HUES64 (cell line): ENCODE results near the gene PTGS1.
A peak's percentile ranks its signal among the peaks of the same experiment; 100 is the strongest.

ENCODE experiments used
- H3K27ac ChIP-seq: 2 replicates; pipeline ENCODE4 v1.7.0; 2013; ENCODE audit warnings: low read depth, low read length, inconsistent platforms
- H3K27me3 ChIP-seq: 2 replicates; pipeline ENCODE4 v1.6.1; 2013; ENCODE audit warnings: mild to moderate bottlenecking, low read length; ENCODE audit not compliant: insufficient read depth
- H3K36me3 ChIP-seq: 2 replicates; pipeline ENCODE4 v1.6.1; 2013; ENCODE audit warnings: mild to moderate bottlenecking, low read length; ENCODE audit not compliant: insufficient read depth
- H3K4me1 ChIP-seq: 2 replicates; pipeline ENCODE4 v1.6.1; 2013; ENCODE audit warnings: mild to moderate bottlenecking, low read length, moderate library complexity; ENCODE audit not compliant: insufficient read depth
- H3K4me3 ChIP-seq: 2 replicates; pipeline ENCODE4 v1.5.1; 2013; ENCODE audit warnings: mild to moderate bottlenecking, low read length, moderate library complexity
- H3K9ac ChIP-seq: 2 replicates; pipeline ENCODE4 v1.6.1; 2013; ENCODE audit warnings: mild to moderate bottlenecking, low read depth, low read length
- H3K9me3 ChIP-seq: 2 replicates; pipeline ENCODE4 v1.6.1; 2013; ENCODE audit warnings: low read depth, low read length; ENCODE audit not compliant: insufficient read depth
- whole genome bisulfite sequencing: fragments of 150-250, 120-280 bp; methylation state at CpG from one replicate; pipeline ENCODE4 v1.1.7; 2013; ENCODE audit warnings: missing lambda C conversion rate; 5-methylcytosine and 5-hydroxymethylcytosine counted together

Gene PTGS1

GRCh38 chr9:122364117-122364782, 6.6 kb upstream of the PTGS1 start:
- 93% methylated on average over 10 of the region's 10 CpGs for WGBS
- Histone ChIP-seq H3K27ac (no peak overlapping the region), H3K9me3 (no peaks in the 10 kb centered on the region), H3K36me3 (no peaks in the 10 kb centered on the region), H3K27me3 (peaks cover 4% of the 10 kb centered on the region; the same call in 1 of the 2 replicates), H3K4me3 (no peak overlapping the region), H3K9ac (no peak overlapping the region), H3K4me1 (no peaks in the 10 kb centered on the region)

- Histone ChIP-seq H3K27me3 (peaks cover 7% of the 10 kb centered on the region), H3K27ac (no peak overlapping the region), H3K9me3 (no peaks in the 10 kb centered on the region), H3K9ac (no peak overlapping the region), H3K4me3 (no peak overlapping the region), H3K36me3 (no peaks in the 10 kb centered on the region), H3K4me1 (no peaks in the 10 kb centered on the region)
- WGBS: 93% methylated on average over 10 of the region's 10 CpGs
Observed at GRCh38 chr9:122364783-122365150, 6.1 kb upstream of the PTGS1 start.

DNA sequence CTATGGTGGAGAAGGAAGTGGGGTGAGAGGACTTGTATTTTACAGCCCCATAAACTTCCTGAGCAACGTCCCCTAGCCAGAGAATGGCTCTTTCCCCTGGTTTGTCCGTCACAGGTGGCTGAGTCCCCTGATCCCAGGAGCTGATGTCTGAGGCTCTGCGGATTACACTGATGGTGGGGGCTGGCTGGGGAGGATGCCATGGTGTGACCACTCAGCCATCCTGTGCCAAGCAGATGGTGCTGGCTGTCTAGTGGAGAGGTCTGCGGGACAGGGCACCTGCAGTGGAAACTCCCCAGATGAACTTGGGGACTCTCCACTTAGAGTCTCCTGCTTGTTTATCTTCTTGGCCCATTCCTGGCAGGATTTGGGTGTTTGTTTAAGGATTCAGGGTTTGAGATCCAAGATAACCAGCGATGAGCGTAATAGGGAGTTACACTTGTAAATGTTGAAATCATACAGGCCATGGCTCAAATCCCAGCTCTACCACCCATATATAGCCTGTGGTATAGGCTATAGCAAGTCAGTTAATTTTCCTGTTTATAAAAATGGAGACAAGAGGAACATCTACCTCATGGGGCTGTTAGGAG, 4.7 kb upstream of the PTGS1 start:
- no peaks in the 10 kb centered on the region for H3K9me3 ChIP-seq
- H3K27me3 ChIP-seq: peaks cover 21% of the 10 kb centered on the region
- no peak overlapping the region for H3K4me3 ChIP-seq
- no peaks in the 10 kb centered on the region for H3K36me3 ChIP-seq
- 87% methylated on average over 6 of the region's 6 CpGs for WGBS
- no peaks in the 10 kb centered on the region for H3K4me1 ChIP-seq
- H3K27ac ChIP-seq: no peak overlapping the region
- H3K9ac ChIP-seq: no peak overlapping the region

DNA sequence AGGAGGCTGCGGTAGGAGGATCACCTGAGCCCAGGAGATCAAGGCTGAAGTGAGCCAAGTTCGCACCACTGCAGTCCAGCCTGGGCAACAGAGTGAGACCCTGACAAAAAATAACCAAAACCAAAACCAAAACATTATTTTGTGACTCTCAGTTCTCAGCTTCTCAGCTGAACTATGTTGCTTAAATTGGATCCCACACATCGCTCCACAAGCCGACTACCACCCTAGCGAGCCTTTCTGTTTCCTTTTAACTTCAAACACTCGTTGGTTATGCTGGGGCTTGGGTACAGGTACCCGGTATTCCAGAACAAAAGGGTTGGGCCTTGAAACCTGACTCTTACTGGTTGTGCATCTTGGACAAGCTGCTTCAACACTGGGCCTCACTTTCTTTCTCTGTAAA, 3.8 kb upstream of the PTGS1 start:
- peaks cover 8% of the 10 kb centered on the region; the same call in 1 of the 2 replicates for H3K4me1 ChIP-seq
- H3K9ac ChIP-seq: no peak overlapping the region
- no peak overlapping the region for H3K4me3 ChIP-seq
- WGBS: 94% methylated on average over 7 of the region's 7 CpGs
- no peak overlapping the region for H3K27ac ChIP-seq
- no peaks in the 10 kb centered on the region for H3K9me3 ChIP-seq
- H3K27me3 ChIP-seq: peaks cover 30% of the 10 kb centered on the region
- H3K36me3 ChIP-seq: no peaks in the 10 kb centered on the region

- H3K4me3 ChIP-seq: no peak overlapping the region
- peaks cover 8% of the 10 kb centered on the region; the same call in 1 of the 2 replicates for H3K4me1 ChIP-seq
- no peaks in the 10 kb centered on the region for H3K36me3 ChIP-seq
- H3K9ac ChIP-seq: no peak overlapping the region
- H3K9me3 ChIP-seq: no peaks in the 10 kb centered on the region
- H3K27ac ChIP-seq: no peak overlapping the region
- H3K27me3 ChIP-seq: peaks cover 38% of the 10 kb centered on the region
- 78% methylated on average over 6 of the region's 6 CpGs for WGBS
Observed at GRCh38 chr9:122367774-122368460, 2.9 kb upstream of the PTGS1 start.

DNA sequence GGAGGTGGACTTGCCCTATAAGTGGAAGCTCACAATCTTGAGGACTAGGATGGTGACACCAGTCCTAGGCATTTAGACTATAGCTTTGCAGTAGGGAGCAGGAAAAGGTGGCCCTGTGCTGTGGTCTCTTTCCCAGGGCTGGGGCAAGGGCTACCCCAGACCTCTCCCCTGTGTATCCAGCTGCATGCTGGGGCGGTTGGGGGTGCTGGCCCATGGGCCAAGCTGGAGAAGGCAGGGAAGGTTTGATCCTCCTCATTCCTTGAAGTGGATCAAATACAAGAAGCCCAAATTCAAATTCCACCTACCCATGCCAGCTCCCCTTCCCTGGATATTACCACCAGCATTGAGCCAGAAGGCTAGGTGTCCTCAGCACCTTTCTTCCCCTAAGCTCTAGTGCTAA, 2.2 kb upstream of the PTGS1 start:
- Histone ChIP-seq H3K27me3 (peaks cover 46% of the 10 kb centered on the region), H3K36me3 (no peaks in the 10 kb centered on the region), H3K9ac (no peak overlapping the region), H3K9me3 (no peaks in the 10 kb centered on the region), H3K27ac (no peak overlapping the region), H3K4me1 (peaks cover 8% of the 10 kb centered on the region; the same call in 1 of the 2 replicates), H3K4me3 (no peak overlapping the region)
- WGBS: 100% methylated on average over 1 of the region's 1 CpG

- Histone ChIP-seq H3K27me3 (peaks cover 62% of the 10 kb centered on the region), H3K4me3 (peak overlapping the region; percentile 68), H3K4me1 (peaks cover 15% of the 10 kb centered on the region), H3K9ac (no peak overlapping the region), H3K36me3 (no peaks in the 10 kb centered on the region), H3K9me3 (no peaks in the 10 kb centered on the region), H3K27ac (no peak overlapping the region)
- WGBS: 62% methylated on average over 5 of the region's 5 CpGs
Observed at GRCh38 chr9:122370303-122370702, 521 bp upstream of the PTGS1 start.

GRCh38 chr9:122371846-122372245, 1.0 kb downstream of the PTGS1 start:
- Histone ChIP-seq H3K4me1 (peaks cover 29% of the 10 kb centered on the region), H3K36me3 (no peaks in the 10 kb centered on the region), H3K9ac (no peak overlapping the region), H3K9me3 (no peaks in the 10 kb centered on the region), H3K27ac (no peak overlapping the region), H3K4me3 (peak overlapping the region; percentile 68; the same call in 1 of the 2 replicates), H3K27me3 (peaks cover 65% of the 10 kb centered on the region)
- WGBS: 92% methylated on average over 5 of the region's 8 CpGs

- Histone ChIP-seq H3K36me3 (no peaks in the 10 kb centered on the region), H3K9me3 (no peaks in the 10 kb centered on the region), H3K4me1 (peaks cover 32% of the 10 kb centered on the region), H3K4me3 (no peak overlapping the region), H3K27me3 (peaks cover 65% of the 10 kb centered on the region), H3K9ac (no peak overlapping the region), H3K27ac (no peak overlapping the region)
- WGBS: 78% methylated on average over 19 of the region's 19 CpGs
Observed at GRCh38 chr9:122372856-122373845, 2.3 kb downstream of the PTGS1 start.

GRCh38 chr9:122374885-122375420, 4.1 kb downstream of the PTGS1 start:
- Histone ChIP-seq H3K4me1 (peaks cover 32% of the 10 kb centered on the region), H3K4me3 (peak overlapping the region; percentile 21; the same call in 1 of the 2 replicates), H3K27ac (no peak overlapping the region), H3K9me3 (no peaks in the 10 kb centered on the region), H3K27me3 (peaks cover 56% of the 10 kb centered on the region), H3K9ac (no peak overlapping the region), H3K36me3 (no peaks in the 10 kb centered on the region)
- WGBS: 21% methylated on average over 14 of the region's 14 CpGs
